OCI-LY1 (cell line): ENCODE measurements around the gene NACC2.

ENCODE experiments used
- H2AFZ ChIP-seq: fragments of 200-600 bp; sonication (generic), shearing (Covaris generic); 2 replicates; pipeline ENCODE4 v1.6.0; 2014; ENCODE audit warnings: antibody characterized with exemption, mild to moderate bottlenecking, low read length
- H3F3A ChIP-seq: fragments of 200-600 bp; sonication (generic), shearing (Covaris generic); 2 replicates; pipeline ENCODE4 v1.6.0; 2014; ENCODE audit warnings: mild to moderate bottlenecking, antibody characterized with exemption, low read length, moderate library complexity; ENCODE audit not compliant: insufficient read depth
- H3K27ac ChIP-seq: fragments of 200-600 bp; sonication (generic); 2 replicates; pipeline ENCODE4 v1.5.1; 2014; ENCODE audit warnings: low read length, mixed run types, mild to moderate bottlenecking, low read depth; ENCODE audit not compliant: poor library complexity, severe bottlenecking
- H3K27me3 ChIP-seq: fragments of 200-600 bp; sonication (generic); 2 replicates; pipeline ENCODE4 v1.6.0; 2014; ENCODE audit warnings: antibody characterized with exemption, mild to moderate bottlenecking, low read length, moderate library complexity; ENCODE audit not compliant: insufficient read depth
- H3K36me3 ChIP-seq: fragments of 200-600 bp; sonication (generic); 2 replicates; pipeline ENCODE4 v1.6.1; 2014; ENCODE audit warnings: mild to moderate bottlenecking, antibody characterized with exemption, low read length, moderate library complexity, mixed read lengths; ENCODE audit not compliant: insufficient read depth
- H3K4me1 ChIP-seq: fragments of 200-600 bp; sonication (generic); 2 replicates; pipeline ENCODE4 v1.5.1; 2014; ENCODE audit warnings: mild to moderate bottlenecking, low read length, moderate library complexity; ENCODE audit not compliant: insufficient read depth, severe bottlenecking
- H3K4me2 ChIP-seq: fragments of 200-600 bp; sonication (generic), shearing (Covaris generic); 2 replicates; pipeline ENCODE4 v1.6.1; 2014; ENCODE audit warnings: low read length
- H3K4me3 ChIP-seq: fragments of 200-600 bp; sonication (generic); 2 replicates; pipeline ENCODE4 v1.5.1; 2014; ENCODE audit warnings: low read length, low read depth, mild to moderate bottlenecking, mixed read lengths; ENCODE audit not compliant: poor library complexity, severe bottlenecking
- H3K79me2 ChIP-seq: fragments of 200-600 bp; shearing (Covaris generic); 2 replicates; pipeline ENCODE4 v1.6.1; 2016; ENCODE audit warnings: mixed run types, low read length, mixed read lengths; ENCODE audit not compliant: insufficient read depth
- H3K9ac ChIP-seq: fragments of 200-600 bp; sonication (generic), shearing (Covaris generic); 2 replicates; pipeline ENCODE4 v1.6.1; 2014; ENCODE audit warnings: mild to moderate bottlenecking, low read length, mixed read lengths
- H3K9me2 ChIP-seq: fragments of 200-600 bp; sonication (generic), shearing (Covaris generic); 2 replicates; pipeline ENCODE4 v1.6.1; 2014; ENCODE audit warnings: low read depth, mild to moderate bottlenecking, low read length, mixed read lengths
- H3K9me3 ChIP-seq: fragments of 200-600 bp; shearing (Covaris generic); 2 replicates; pipeline ENCODE4 v1.6.1; 2014; ENCODE audit warnings: low read length, mixed read lengths
- H4K20me1 ChIP-seq: fragments of 200-600 bp; sonication (generic), shearing (Covaris generic); 2 replicates; pipeline ENCODE4 v1.6.0; 2016; ENCODE audit warnings: mild to moderate bottlenecking, low read length; ENCODE audit not compliant: insufficient read depth
- CTCF ChIP-seq: fragments of 200-600 bp; sonication (generic), shearing (Covaris generic); IDR thresholded peaks from 2 replicates; pipeline ENCODE4 v1.5.1; 2017; ENCODE audit warnings: mild to moderate bottlenecking, antibody characterized with exemption, low read length, moderate library complexity, mixed read lengths
- EZH2 ChIP-seq: fragments of 200-600 bp; sonication (generic), shearing (Covaris generic); IDR thresholded peaks from 2 replicates; pipeline ENCODE4 v1.8.0; 2017; ENCODE audit warnings: borderline replicate concordance, mixed run types, mild to moderate bottlenecking, antibody characterized with exemption, low read length, moderate library complexity, mixed read lengths

Gene NACC2

GRCh38 chr9:136100700-136101614 is 5.9 kb upstream of the NACC2 start:
- no peaks in the 10 kb centered on the region for H3K36me3 ChIP-seq
- no peaks in the 10 kb centered on the region for H3K9me3 ChIP-seq
- no peaks in the 10 kb centered on the region for H4K20me1 ChIP-seq
- no peaks in the 10 kb centered on the region for H3F3A ChIP-seq
- no peaks in the 10 kb centered on the region for H3K9me2 ChIP-seq
- no peak overlapping the region for H3K4me3 ChIP-seq
- TF ChIP-seq EZH2 (no peak), CTCF (no peak)
- H3K27me3 ChIP-seq = 0 out of 2 replicates have a peak, but pooled peaks cover 6% of the 10 kb centered on the region
- H3K4me1 ChIP-seq = no peaks in the 10 kb centered on the region
- H2AFZ ChIP-seq = no peak overlapping the region
- H3K27ac ChIP-seq = no peak overlapping the region
- no peaks in the 10 kb centered on the region for H3K79me2 ChIP-seq
- H3K9ac ChIP-seq = no peak overlapping the region
- no peak overlapping the region for H3K4me2 ChIP-seq

GRCh38 chr9:136099542-136099941 is 4.5 kb upstream of the NACC2 start:
- H3K4me1 ChIP-seq = no peaks in the 10 kb centered on the region
- H3K4me2 ChIP-seq = no peak overlapping the region
- H3K79me2 ChIP-seq = no peaks in the 10 kb centered on the region
- H3K9me2 ChIP-seq = no peaks in the 10 kb centered on the region
- H3K27me3 ChIP-seq = 0 out of 2 replicates have a peak, but pooled peaks cover 6% of the 10 kb centered on the region
- TF ChIP-seq EZH2 (no peak), CTCF (no peak)
- H3K9me3 ChIP-seq = no peaks in the 10 kb centered on the region
- H3K36me3 ChIP-seq = no peaks in the 10 kb centered on the region
- H3K9ac ChIP-seq = no peak overlapping the region
- H3K4me3 ChIP-seq = no peak overlapping the region
- no peaks in the 10 kb centered on the region for H3F3A ChIP-seq
- no peaks in the 10 kb centered on the region for H4K20me1 ChIP-seq
- no peak overlapping the region for H2AFZ ChIP-seq
- no peak overlapping the region for H3K27ac ChIP-seq

- Histone ChIP-seq H3K9ac (no peak overlapping the region), H2AFZ (no peak overlapping the region), H4K20me1 (no peaks in the 10 kb centered on the region), H3K9me3 (no peaks in the 10 kb centered on the region), H3K27ac (no peak overlapping the region), H3K9me2 (no peaks in the 10 kb centered on the region), H3K4me3 (no peak overlapping the region), H3K27me3 (0 out of 2 replicates have a peak, but pooled peaks cover 6% of the 10 kb centered on the region), H3K36me3 (no peaks in the 10 kb centered on the region), H3K79me2 (no peaks in the 10 kb centered on the region), H3K4me2 (no peak overlapping the region), H3K4me1 (no peaks in the 10 kb centered on the region), H3F3A (no peaks in the 10 kb centered on the region)
- TF ChIP-seq EZH2 (no peak), CTCF (no peak)
Measured at GRCh38 chr9:136098844-136099243, 3.8 kb upstream of the NACC2 start.
